Sciatic nerve (tissue), 1 donor: ENCODE results near the gene FAM177B. TPM values are rescaled to one million over a fixed set of nuclear protein-coding genes. Genes with fewer than 3 reads are reported as not detected.

ENCODE experiments used
- total RNA-seq: library from RNA; stranded (reverse); fragmentation: NEBNext Ultra II Directional; extraction: Animal tissue kit (Norgen Biotek cat#: 25700); gene quantifications from one replicate; pipeline ENCODE4 v1.2.1, GENCODE V29; 2021
- donor health status: DM: no; HTN: no; CAD: no.

The FAM177B gene
- total RNA-seq, 1 donor from 2014 or later, result not detected

Other genes with a start within 250 kb of the FAM177B start
- gene HHIPL2, start 189.1 kb upstream of the FAM177B start, total RNA-seq, result 0.80 TPM
- 10.7 TPM for gene TAF1A, start 147.3 kb upstream of the FAM177B start, total RNA-seq
- 58.1 TPM for gene MIA3, start 119.1 kb upstream of the FAM177B start, total RNA-seq
- gene AIDA, start 24.7 kb upstream of the FAM177B start, total RNA-seq, result 103 TPM
- gene BROX, start 24.6 kb upstream of the FAM177B start, total RNA-seq, result 61.6 TPM
- gene DISP1, start 77.8 kb downstream of the FAM177B start, total RNA-seq, result 23.9 TPM